ENCODE measurements around the gene CD1C. TPM values are rescaled to one million over a fixed set of nuclear protein-coding genes. Genes with fewer than 3 reads are reported as not detected.
"Not testable (repeated sequence)": the region's sequence is repeated elsewhere in the genome, so short reads cannot be mapped to it uniquely, and the experiment has no call there.

CD1C gene
- total and polyA plus RNA-seq, 8 donors: 0.12 to 1.3 (median 0.36) TPM; not detected in 4

DNA sequence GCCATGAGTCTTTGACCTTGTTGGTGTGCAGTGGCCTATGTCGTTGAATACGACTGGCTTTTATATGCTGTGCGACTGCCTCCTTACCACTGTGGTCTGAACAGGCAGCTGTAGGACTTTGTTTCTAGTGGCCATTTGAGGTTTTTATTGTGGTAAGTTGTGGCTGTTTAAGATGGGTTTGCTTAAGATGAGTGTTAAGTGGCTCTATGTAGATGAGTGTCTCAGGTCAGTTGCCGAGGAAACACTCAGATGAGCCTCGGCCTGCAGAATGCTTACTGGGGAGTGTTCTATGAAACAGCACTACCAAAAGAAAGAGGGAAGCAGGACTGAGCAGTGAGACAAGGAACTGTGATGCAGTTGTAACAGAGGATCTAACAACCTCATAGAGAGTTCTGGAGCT, 14.9 kb upstream of the CD1C start:
- ATAC-seq (no peak), FAIRE-seq (no peak), DNase-seq (no peak)
- intact Hi-C loops (cut with DNase I): no loop called here
- Histone ChIP-seq H3K27me3 (no peaks in the 10 kb centered on the region), H3K9me3 (no peaks in the 10 kb centered on the region), H3K4me1 (no peaks in the 10 kb centered on the region), H3K4me3 (no peak overlapping the region), H3K36me3 (no peaks in the 10 kb centered on the region), H3K27ac (no peak overlapping the region)
- WGBS, 2 donors: 81 to 86% methylated on average over 5 of the region's 5 CpGs
- TF ChIP-seq CTCF (IDR thresholded peaks at IDR 0.05): no peak

DNA sequence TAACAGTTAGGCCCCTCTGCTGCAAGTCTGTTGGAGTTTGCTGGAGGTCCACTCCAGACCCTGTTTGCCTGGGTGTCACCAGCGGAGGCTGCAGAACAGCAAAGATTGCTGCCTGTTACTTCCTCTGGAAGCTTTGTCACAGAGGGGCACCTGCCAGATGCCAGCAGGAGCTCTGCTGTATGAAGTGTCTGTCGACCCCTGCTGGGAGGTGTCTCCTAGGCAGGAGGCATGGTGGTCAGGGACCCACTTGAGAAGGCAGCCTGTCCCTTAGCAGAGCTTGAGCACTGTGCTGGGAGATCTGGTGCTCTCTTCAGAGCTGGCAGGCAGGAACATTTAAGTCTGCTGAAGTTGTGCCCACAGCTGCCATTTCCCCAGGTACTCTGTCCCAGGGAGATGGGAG, 7.3 kb upstream of the CD1C start:
- 45 to 53% methylated on average over 2 of the region's 2 CpGs for WGBS, 2 donors
- H3K4me3 ChIP-seq; ATAC-seq; H3K27me3 ChIP-seq; H3K9me3 ChIP-seq; FAIRE-seq; H3K36me3 ChIP-seq; H3K27ac ChIP-seq; intact Hi-C loops (cut with DNase I); DNase-seq; H3K4me1 ChIP-seq: not testable (repeated sequence)

DNA sequence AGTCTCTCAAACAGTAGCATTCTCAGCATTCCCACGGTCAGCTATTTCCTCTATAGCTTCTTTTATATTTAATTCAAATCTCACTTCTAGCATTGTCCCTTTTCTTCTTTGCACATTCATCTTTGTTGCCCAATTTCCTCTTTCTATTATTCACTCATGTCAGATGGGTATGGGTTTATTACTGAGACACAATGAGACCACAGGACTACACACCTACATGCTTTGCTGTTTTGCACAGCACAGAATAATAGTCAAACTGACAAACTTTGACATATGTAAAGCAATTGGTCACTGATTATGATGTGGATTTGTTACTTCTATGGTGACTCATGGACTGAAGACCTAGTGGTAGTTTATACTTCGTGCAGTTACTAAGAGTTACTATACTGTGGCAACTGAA, 5.8 kb upstream of the CD1C start:
- intact Hi-C loops (cut with DNase I): no loop called here
- FAIRE-seq: no peak

DNA sequence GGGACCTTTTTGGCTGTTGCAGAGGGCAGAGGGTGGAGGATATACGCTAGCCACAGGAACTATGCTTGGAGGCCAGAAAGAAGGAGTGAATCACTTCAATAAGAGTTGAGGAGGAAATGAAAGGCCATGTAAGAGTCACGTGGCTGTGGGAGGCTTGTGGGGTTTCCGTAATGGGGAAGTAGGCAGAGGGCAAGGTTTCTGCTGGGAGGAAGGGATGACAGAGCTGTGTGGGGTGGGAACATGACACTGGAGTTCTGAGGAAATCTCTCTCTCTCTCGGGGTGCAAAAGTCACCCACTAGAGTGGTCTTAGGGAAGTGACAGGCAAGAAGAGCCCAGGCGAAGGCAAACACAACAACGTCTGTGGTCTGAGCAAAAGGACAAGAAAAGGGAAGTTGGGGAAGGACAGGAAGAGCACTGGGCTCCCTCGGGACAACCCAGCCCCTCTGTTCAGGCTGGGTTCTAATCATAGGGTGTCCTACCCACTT, 3.9 kb upstream of the CD1C start:
- no peak overlapping the region for H3K4me3 ChIP-seq
- H3K9me3 ChIP-seq: no peaks in the 10 kb centered on the region
- FAIRE-seq (no peak), DNase-seq (peak in 1 of 6 donors; percentile 48), ATAC-seq (peak in 3 of 4 donors; percentile 34 to 88 (median 88))
- no peaks in the 10 kb centered on the region for H3K36me3 ChIP-seq
- H3K27me3 ChIP-seq: no peaks in the 10 kb centered on the region
- H3K27ac ChIP-seq: no peak overlapping the region
- intact Hi-C loops (cut with DNase I): no loop called here
- TF ChIP-seq CTCF (IDR thresholded peaks at IDR 0.05): no peak
- H3K4me1 ChIP-seq: no peaks in the 10 kb centered on the region
- 35 to 37% methylated on average over 7 of the region's 7 CpGs for WGBS, 2 donors

More for the DNA sequence above, 5.8 kb upstream of the CD1C start:
- Histone ChIP-seq H3K36me3 (no peaks in the 10 kb centered on the region), H3K4me3 (no peak overlapping the region), H3K27ac (no peak overlapping the region), H3K27me3 (no peaks in the 10 kb centered on the region), H3K9me3 (no peaks in the 10 kb centered on the region), H3K4me1 (no peaks in the 10 kb centered on the region)
- ATAC-seq: no peak
- no peak for TF ChIP-seq CTCF (IDR thresholded peaks at IDR 0.05)
- 32 to 36% methylated on average over 2 of the region's 2 CpGs for WGBS, 2 donors
- DNase-seq: no peak

- Histone ChIP-seq H3K27ac (no peak overlapping the region), H3K4me1 (no peaks in the 10 kb centered on the region), H3K9me3 (no peaks in the 10 kb centered on the region), H3K27me3 (no peaks in the 10 kb centered on the region), H3K4me3 (no peak overlapping the region), H3K36me3 (no peaks in the 10 kb centered on the region)
- WGBS, 2 donors: 57 to 72% methylated on average over 4 of the region's 4 CpGs
- ATAC-seq: no peak
- DNase-seq: no peak
- intact Hi-C loops (cut with DNase I): no loop called here
- TF ChIP-seq CTCF (IDR thresholded peaks at IDR 0.05): no peak
- no peak for FAIRE-seq
Measured at GRCh38 chr1:158286487-158286886, 3.2 kb upstream of the CD1C start.

Measured in pancreas (tissue), 10 donors.